ENCODE results near the gene TRIP13.
"Not testable (repeated sequence)": the region's sequence is repeated elsewhere in the genome, so short reads cannot be mapped to it uniquely, and the experiment has no call there.

TRIP13 gene

DNA sequence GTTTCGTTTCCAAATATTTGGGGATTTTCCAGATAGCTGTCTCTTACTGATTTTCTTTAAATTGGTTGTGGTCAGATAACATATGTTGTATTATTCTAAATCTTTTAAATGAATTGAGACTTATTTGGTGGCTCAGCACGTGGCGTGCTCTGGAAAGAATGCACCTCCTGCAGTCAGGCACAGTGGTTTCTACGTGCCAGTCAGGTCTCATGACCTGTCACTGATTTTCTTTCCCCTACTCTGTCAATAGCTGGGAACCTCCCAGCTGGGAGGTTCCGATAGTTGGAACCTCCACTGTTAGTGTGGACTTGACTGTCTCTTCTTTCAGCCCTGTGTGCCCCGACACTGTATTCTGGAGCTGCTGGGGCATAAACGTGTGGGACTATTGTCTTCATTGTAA lies 27.6 kb downstream of the TRIP13 start:
- no peak for DNase-seq (ENCODE audit: low spot score)

DNA sequence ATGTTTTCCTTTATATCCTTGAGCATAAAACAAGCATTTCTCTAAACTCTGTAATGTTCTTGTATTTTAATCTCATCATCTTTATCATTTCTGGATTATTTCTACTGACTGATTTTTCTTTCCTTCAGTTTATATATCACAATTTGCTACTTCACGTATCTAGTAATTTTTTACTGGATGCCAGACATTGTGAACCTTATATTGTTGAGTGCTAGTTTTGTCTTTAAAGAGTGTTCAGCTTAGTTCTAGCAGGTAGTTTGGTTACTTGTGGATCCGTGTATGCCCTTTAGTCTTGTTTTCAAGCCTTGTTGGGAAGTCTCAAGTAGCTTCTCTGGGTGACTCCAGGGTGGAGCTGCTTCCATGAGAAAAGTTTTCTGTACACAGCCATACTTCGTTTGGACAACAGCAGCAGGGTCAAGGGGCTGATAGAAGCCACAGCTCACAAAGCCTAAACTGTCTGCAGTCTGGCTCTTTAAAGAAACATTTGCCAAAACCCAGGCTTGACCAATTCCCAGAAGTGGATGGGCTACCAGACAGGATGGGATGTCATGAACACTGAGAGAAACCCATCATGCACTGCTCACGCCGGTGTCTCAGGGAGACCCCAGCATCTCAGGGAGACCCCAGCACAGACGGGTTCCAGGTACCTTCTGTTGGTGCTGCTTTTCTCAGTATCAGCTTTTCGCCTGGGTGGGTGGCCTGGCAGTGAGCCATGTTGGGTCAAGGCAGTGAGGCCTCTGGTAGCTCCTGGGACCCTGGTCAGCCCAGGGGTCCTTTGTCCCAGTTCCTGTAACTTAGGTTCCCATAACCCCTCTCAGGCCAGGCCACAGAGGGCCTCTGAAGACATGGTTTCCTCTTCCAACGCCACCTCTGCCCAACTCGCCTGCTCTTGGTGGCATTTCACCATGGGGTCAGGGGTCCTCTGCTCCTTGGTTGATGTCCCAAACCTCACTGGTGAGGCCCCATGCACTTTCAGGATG lies 29.1 kb downstream of the TRIP13 start:
- DNase-seq (ENCODE audit: low spot score), result no peak

DNA sequence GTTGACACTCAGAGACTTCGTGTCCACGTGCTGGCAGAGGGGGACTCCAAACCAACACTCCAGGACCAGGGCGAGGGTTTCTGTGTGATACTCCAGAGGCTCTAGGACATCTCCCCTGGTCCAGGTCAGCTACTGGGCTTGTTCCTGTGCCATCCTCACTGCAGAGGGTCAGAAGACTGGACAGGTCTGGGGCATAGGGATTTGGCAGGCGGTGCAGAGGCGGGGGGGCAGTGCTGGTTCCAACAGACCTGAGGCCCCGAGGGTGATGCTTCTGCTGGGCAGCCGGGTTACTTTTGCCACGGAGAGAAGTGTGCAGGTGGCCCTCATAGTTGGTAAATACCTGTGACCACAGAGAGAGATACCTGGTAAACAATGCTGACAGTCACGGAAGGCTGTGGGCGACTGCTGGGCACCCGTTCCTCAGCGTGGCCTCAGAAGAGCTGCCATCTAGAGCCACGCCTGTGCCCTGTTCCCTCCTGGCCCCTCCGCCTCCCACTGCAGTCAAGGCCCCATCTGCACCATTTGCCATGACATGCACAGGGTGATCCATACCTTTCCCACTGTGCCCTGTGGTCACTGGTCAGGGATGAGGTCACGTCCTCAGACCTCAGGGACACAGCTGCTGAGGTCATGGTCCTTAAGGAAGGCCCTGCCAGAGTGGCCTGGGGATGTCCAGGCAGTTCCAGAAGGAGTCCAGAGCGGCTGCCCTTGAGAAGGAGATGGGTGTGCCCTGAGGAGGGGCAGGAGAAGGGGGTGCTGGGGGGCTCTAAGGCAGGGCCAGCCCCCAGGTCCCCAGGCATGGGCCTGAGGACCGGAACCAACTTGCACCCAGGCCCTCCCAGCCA lies 30.0 kb downstream of the TRIP13 start:
- no peak for DNase-seq (ENCODE audit: low spot score)

DNA sequence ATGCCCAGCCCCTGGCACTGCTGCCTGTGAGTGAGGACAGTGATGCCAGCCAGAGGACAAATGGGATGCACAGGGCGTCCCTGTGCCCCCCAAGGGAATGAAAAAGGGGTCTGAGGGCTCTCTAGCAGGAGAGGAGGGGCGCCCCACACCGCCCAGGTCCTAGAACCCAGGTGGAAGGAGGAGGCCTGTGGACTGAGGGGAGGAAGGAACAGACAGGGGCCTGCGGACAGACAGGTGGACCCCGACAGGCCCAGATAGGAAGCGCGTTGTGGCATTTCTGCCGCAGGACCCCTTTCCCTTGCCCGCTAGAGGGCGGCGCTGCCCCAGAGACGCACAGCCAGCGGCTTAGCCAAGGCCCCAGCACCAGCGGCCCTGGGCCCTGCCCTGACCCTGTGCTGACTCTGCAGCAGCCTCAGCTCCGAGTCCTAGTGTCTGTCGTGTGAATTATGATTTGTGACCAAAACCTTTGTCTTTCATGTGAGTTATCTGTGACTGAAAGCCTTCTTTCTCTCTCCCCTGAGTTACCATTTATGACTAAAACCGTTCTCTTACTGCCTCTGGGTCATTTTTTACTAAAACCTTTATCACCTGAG lies 30.7 kb downstream of the TRIP13 start:
- DNase-seq (ENCODE audit: low spot score), result peak; percentile 54

DNA sequence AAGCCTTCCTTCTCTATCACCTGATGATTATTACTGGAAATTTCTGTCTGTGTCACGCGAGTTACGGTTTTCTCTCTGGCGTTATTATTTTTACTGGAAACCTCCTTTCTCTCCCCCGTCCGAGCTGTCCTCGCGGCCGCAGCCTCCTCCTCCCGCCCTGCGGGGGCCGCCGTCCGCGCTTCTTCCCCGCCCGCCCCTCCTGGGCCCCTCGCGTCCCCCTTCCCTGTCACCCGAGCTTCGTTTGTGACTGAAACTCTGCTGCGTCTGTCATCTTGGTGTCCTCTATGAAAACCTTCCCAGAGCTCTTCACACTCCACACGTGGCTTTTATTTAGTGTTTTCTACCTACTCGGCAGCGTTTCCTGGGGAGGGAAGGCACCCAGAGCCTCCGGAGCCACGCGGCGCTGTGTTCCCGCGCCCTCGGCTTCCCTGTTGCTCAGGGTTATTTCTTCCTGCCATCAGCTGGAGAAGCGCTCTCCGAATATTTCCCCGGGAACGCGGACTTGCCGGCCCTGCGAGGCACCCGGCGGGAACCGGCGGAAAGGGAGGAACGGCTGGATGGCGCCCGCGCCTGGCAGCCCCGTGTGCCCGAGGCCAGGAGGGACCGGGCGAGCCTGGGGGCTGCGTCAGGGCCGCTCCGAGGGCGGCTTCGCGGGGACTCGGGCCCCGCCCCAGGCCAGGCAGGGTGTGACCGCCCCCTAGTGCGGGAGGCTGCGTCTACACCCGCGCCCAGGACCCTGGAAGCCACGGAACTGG lies 33.9 kb downstream of the TRIP13 start:
- no peak for DNase-seq (ENCODE audit: low spot score)

DNA sequence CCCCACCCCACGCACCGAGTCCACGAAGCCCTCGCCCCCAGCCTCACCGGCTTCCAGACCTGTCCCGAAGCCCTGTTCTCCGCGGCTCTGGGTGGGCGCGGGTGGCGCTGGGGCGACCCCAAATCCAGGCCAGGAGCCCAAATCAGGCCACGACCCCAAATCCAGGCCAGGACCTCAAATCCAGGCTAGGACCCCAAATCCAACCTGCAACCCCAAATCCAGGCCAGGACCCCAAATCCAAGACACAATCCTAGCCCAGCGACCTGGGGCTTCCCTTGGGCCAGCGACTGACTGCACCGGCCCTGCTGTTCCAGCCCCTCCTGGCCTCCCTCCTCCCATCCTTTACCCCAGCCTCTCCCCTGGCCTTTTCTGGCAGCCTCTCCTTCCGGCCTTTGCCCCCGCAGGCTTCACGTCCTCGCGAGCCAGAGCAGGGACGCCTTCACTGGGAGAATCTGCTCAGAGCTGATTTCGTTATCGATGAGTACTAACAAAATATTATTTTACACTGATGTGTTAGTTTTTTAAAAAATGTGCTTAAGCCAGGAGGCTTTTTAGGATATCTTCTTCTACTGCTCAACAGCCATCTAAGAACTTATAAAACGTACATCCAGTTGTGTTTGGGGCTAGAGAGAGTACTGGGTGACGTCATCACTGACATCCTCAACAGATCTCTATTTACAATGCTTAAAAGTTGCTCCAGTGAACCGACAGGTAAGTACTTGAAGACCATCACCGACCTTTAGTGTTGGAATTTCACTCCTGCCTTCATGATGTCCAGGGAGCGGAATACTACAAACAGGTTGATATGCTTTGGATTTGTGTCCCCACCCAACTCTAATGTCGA lies 34.7 kb downstream of the TRIP13 start:
- no peak for DNase-seq (ENCODE audit: low spot score)

DNA sequence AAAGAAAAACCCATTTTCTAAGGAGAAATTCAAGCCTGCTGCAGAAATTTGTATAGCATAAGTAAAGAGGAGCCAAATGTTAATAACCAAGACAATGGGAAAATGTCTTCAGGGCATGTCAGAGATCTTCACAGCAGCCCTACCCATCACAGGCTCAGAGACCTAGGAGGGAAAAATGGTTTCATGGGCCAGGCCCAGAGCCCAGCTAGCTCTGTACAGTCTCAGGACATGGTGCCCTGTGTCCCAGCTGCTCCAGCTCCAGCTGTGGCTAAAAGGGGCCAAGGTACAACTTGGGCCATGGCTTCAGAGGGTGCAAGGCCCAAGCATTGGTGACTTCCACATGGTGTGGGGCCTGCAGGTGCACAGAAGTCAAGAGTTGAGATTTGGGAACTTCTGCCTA lies 36.5 kb downstream of the TRIP13 start:
- DNase-seq (ENCODE audit: low spot score), result not testable (repeated sequence)

DNA sequence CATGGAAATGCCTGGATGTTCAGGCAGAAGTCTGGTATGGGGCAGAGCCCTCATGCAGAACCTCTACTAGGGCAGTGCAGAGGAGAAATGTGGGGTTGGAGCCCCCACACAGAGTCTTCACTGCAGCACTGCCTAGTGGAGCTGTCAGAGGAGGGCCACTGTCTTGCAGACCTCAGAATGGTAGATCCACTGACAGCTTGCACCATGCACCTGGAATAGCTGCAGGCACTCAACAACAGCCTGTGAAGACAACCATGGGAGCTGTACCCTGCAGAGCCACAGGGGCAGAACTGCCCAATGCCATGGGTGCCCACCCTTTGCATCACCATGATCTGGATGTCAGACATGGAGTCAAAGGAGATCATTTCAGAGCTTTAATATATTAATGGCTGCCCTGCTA lies 36.9 kb downstream of the TRIP13 start:
- DNase-seq (ENCODE audit: low spot score), result no peak

DNA sequence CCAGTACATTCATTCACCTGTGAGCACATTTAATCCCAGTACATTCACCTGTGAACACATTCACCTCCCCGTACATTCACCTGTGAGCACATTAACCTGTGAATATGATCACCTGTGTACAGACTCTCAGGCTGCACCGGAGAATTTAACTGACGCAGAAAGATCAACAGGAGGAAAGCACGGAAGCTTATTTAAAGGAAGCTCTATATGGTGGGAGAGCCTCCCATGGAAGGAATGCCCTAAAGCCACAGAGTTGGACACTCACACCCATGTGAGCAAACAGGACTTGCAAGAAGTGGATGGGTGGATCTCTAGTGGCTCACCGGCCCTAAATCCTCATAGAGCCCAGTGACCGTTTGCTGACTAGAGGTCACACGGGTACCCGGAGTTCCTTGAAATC lies 38.2 kb downstream of the TRIP13 start:
- no peak for DNase-seq (ENCODE audit: low spot score)

DNA sequence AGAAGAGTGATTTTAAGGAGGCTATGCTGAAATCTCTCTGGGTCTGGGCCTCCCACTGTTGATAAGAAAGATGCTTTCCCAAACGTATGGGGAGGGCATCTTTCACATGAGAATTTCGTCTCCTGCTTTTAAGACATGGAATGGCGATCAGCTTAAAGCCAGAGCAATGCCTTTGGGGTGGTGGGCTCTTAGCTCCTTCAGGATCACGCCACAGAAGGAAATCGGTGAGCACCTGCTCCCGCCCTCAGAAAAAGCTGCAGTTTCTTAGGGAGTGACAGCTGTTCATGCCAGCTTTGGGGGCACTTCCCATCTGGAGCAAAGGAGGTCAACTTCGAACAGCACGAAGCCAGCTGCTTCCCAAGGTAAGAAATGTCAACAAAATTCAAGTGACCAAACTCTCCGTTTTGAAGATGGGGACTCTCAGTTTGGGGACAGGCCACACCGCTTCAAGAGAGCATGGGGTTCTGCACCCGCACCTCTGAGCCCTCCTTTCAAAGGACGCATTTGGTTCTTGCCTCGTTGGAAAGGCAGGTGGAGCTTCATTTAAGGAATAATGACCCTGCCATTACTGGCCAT lies 39.0 kb downstream of the TRIP13 start:
- DNase-seq (ENCODE audit: low spot score), result no peak

DNA sequence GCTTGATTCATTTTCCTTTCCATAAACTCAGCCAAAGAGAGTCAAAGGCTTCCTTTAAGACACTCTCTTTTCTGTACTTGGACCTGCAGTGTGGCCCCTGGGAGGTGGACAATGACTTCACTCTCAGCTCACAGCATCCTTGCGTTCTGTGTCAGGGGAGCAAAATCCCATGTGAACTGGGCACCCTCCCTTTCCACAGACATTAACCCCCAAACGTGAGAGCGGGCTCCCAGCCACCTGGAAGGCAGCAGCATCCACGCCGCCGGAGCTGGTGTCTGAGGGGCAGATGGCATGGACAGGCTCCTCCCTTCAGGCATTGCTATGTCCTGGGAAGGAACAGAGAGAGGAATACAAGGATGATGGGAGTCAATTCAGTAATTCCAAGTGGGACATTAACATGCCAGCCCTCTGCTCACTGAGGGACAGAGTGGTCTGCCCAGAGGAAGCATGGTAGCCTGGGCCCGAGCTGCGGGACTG lies 39.5 kb downstream of the TRIP13 start:
- no peak for DNase-seq (ENCODE audit: low spot score)

DNA sequence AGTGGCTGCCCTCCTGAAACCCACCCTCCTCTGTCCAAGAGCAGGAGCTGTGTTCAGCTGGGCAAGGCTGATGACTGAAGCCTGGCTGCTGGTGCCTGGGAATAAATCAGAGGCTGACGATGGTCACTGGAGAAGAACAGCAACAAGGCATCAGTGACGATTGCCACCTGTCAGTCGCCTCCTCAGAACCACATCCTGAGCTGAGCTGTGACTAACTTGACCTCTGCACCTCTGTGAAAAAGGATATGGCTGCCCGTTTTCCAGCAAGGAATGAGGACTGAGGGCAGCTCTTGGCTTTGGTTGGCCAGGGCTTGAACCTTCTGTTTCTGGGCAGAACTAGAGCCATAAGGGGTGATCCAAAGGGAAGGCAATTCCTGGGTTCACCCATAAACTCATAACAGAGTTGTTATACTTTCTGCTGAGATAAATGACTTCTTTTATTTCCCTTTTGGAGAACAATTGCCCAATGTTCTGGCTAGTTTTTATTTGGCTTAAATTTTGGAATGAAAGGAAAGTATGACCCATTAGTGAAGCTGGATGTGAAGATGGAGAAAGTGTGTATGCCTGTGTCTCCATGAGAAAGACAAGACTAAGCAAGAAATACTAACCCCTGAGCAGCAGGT lies 40.1 kb downstream of the TRIP13 start:
- DNase-seq (ENCODE audit: low spot score), result no peak

DNA sequence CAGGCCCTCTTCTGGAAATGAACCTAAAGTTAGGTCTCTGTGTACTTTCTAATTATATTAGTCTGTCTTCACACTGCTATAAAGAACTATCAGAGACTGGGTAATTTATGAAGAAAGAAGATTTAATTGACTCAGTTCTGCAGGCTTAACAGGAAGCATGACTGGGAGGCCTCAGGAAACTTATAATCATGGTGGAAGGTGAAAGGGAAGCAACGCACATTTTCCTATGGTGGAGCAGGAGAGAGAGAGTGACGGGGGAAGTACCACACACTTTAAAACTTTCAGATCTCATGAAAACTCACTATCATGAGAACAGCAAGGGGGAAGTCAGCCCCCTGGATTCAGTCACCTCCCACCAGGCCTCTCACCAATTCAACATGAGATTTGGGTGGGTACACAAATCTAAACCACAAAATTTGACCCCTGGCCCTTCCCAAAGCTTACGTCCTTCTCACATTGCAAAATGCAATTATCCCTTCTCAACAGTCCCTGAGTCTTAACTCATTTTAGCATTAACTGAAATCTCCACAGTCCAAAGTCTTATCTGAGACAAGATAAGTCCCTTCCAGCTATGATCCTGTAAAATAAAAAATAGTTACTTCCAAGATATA lies 40.7 kb downstream of the TRIP13 start:
- no peak for DNase-seq (ENCODE audit: low spot score)

DNA sequence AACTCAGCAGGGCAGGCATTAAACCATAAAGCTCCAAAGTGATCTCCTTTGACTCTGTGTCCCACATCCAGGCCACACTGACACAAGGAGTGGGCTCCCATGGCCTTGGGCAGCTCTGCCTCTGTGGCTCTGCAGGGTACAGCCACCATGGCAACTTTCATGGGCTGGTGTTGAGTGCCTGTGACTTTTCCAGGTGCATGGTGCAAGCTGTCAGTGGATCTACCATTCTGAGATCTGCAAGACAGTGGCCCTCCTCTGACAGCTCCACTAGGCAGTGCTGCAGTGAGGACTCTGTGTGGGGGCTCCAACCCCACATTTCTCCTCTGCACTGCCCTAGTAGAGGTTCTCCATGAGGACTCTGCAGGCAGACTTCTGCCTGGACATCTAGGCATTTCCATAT lies 41.3 kb downstream of the TRIP13 start:
- DNase-seq (ENCODE audit: low spot score), result not testable (repeated sequence)

DNA sequence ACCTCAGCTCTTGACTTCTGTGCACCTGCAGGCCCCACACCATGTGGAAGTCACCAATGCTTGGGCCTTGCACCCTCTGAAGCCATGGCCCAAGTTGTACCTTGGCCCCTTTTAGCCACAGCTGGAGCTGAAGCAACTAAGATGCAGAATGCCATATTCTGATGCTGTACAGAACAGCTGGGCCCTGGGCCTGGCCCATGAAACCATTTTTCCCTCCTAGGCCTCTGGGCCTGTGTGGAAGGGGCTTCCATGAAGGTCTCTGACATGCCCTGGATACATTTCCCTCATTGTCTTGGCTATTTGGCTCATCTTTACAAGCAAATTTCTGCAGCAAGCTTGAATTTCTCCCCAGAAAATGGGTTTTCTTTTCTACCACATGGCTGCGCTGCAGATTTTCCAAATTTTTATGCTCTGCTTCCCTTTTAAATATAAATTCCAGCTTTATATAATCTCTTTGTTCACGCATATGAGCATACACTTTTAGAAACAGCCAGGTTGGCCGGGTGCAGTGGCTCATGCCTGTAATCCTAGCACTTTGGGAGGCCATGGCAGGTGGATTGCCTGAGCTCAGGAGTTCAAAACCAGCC lies 41.8 kb downstream of the TRIP13 start:
- not testable (repeated sequence) for DNase-seq (ENCODE audit: low spot score)

DNA sequence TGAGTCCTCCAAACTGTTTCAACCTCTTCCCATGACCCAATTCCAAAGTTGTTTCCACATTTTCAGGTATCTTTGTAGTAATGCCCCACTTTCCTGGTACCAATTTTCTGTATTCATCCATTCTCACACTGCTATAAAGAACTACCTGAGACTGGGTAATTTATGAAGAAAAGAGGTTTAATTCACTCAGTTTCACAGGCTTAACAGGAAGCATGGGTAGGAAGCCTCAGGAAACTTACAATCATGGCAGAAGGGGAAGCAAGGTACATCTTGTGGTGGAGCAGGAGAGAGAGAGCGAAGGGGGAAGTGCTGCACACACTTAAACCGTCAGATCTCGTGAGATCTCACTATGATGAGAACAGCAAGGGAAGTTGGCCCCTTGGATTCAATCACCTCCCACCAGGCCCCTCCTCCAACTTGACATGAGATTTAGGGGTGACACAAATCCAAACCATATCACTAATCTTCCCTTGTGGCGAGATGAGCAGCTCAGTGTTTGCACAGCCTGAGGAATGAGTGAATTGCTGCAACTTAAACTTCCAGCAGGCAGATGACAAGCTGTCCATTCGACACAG lies 42.9 kb downstream of the TRIP13 start:
- no peak for DNase-seq (ENCODE audit: low spot score)

DNA sequence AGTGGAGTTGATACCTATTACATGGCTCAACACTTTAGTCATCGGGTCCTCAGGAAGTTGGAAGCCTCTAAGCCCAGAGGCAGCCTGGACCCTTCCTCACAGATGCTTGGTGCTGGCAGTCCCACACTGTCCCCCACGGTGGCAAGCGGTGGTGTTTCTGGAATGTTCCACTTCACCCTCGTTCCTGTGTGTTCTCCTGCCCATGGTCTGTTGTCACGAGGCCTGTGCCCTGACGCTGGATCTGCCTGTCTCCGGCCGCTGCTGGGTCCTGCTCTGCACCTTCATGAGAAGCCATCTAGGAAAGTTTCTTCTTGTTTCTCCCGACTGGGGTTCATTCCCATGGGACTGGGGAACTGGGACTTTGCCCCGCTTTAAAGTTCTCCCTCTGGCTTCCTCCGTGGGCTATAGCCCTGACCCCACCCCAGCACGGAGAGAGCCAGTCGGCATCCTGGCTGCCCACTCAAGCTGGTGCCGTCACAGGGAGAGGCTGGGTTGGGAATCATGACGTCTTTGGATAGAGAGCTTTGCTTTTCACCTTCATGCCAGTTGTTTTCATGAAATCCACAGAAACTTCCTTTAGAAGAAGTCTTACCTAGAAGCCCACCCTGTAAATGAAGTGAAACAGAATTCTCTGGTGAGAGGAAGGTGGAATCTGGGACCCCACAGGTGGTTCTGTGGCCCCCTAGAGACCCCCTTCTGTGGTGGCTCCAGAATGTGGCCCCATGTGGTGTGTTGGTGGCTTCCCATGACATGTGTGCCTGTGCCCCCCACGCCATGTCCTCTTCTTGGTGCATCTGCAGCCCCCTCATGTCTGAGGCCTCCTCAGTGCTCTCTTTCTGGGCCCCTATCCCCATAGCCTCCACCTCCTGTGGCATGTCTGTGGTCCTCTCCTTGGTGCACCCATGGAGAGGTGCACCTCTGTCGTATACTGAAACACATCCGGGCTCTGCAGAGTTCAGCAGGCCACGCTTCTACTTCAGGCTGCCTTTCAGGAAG lies 43.8 kb downstream of the TRIP13 start:
- no peak for DNase-seq (ENCODE audit: low spot score)
